Astrocyte (in vitro differentiated cells and primary cell): Measurements from ENCODE around the gene PINK1. TPM values are rescaled to one million over a fixed set of nuclear protein-coding genes. Genes with fewer than 3 reads are reported as not detected.

Experiments
- DNase-seq: peaks from one replicate; pipeline ENCODE4 v3.0.0-alpha.2; 2010; ENCODE audit warnings: low read depth
- FAIRE-seq: peaks from 2 replicates; lab custom pipeline; 2011; peaks lifted over from hg19 to GRCh38; lab: Jason Lieb, UNC
- H2AFZ ChIP-seq: 2 replicates; pipeline ENCODE4 v1.6.0; 2012; ENCODE audit warnings: low read depth, low read length, inconsistent platforms
- H3K27ac ChIP-seq: 2 replicates; pipeline ENCODE4 v1.5.1; 2011; ENCODE audit warnings: low read depth, low read length, inconsistent platforms
- H3K27me3 ChIP-seq: 2 replicates; pipeline ENCODE4 v1.6.0; 2011; ENCODE audit warnings: low read length, inconsistent platforms; ENCODE audit not compliant: insufficient read depth
- H3K36me3 ChIP-seq: 2 replicates; pipeline ENCODE4 v1.5.1; 2011; ENCODE audit warnings: low read length, inconsistent platforms; ENCODE audit not compliant: insufficient read depth
- H3K4me1 ChIP-seq: 2 replicates; pipeline ENCODE4 v1.5.1; 2011; ENCODE audit warnings: low read length, inconsistent platforms; ENCODE audit not compliant: insufficient read depth
- H3K4me2 ChIP-seq: 2 replicates; pipeline ENCODE4 v1.6.0; 2012; ENCODE audit warnings: low read length, inconsistent platforms
- H3K4me3 ChIP-seq: 2 replicates; pipeline ENCODE4 v1.5.1; 2011; ENCODE audit warnings: low read depth, mild to moderate bottlenecking, low read length, inconsistent platforms; ENCODE audit not compliant: insufficient read depth
- H3K79me2 ChIP-seq: 2 replicates; pipeline ENCODE4 v1.6.0; 2012; ENCODE audit warnings: mild to moderate bottlenecking, low read length, inconsistent platforms; ENCODE audit not compliant: insufficient read depth
- H3K9ac ChIP-seq: 2 replicates; pipeline ENCODE4 v1.6.0; 2012; ENCODE audit warnings: mild to moderate bottlenecking, low read length, inconsistent platforms
- H3K9me3 ChIP-seq: 2 replicates; pipeline ENCODE4 v1.5.1; 2012; ENCODE audit warnings: low read depth, mild to moderate bottlenecking, low read length, inconsistent platforms; ENCODE audit not compliant: insufficient read depth
- H4K20me1 ChIP-seq: 2 replicates; pipeline ENCODE4 v1.6.0; 2012; ENCODE audit warnings: low read length, inconsistent platforms; ENCODE audit not compliant: insufficient read depth
- H3K27ac Mint-ChIP-seq: one replicate; pipeline ENCODE4 v1.8.0; 2021; ENCODE audit warnings: mild to moderate bottlenecking, mixed read lengths; ENCODE audit not compliant: unreplicated experiment
- H3K27me3 Mint-ChIP-seq: one replicate; pipeline ENCODE4 v1.8.0; 2021; ENCODE audit warnings: low read depth, mixed read lengths; ENCODE audit not compliant: unreplicated experiment
- H3K36me3 Mint-ChIP-seq: one replicate; pipeline ENCODE4 v1.8.0; 2021; ENCODE audit warnings: low read depth, mixed read lengths; ENCODE audit not compliant: unreplicated experiment
- H3K4me1 Mint-ChIP-seq: one replicate; pipeline ENCODE4 v1.8.0; 2021; ENCODE audit warnings: low read depth, mixed read lengths; ENCODE audit not compliant: unreplicated experiment
- H3K4me3 Mint-ChIP-seq: one replicate; pipeline ENCODE4 v1.8.0; 2021; ENCODE audit warnings: mild to moderate bottlenecking, moderate library complexity, mixed read lengths; ENCODE audit not compliant: unreplicated experiment
- H3K9me3 Mint-ChIP-seq: one replicate; pipeline ENCODE4 v1.8.0; 2021; ENCODE audit warnings: mild to moderate bottlenecking, mixed read lengths; ENCODE audit not compliant: unreplicated experiment
- CTCF ChIP-seq: IDR thresholded peaks from 2 replicates; pipeline ENCODE4 v1.5.1; 2011; ENCODE audit warnings: low read depth, mild to moderate bottlenecking, inconsistent platforms, low read length, moderate library complexity; ENCODE audit not compliant: insufficient read depth
- EZH2 ChIP-seq: IDR thresholded peaks from 2 replicates; pipeline ENCODE4 v1.6.1; 2012; ENCODE audit warnings: mild to moderate bottlenecking, low read length, inconsistent platforms; ENCODE audit not compliant: insufficient read depth
- total RNA-seq: library from RNA; stranded (reverse); gene quantifications from 2 replicates; pipeline ENCODE4 v1.2.1, GENCODE V29; 2021

Gene PINK1
- total RNA-seq, 1 donor from 2014 or later = 25.6 TPM

- Histone ChIP-seq H2AFZ (no peak overlapping the region), H3K4me2 (peak overlapping the region; percentile 96), H3K79me2 (peaks cover 9% of the 10 kb centered on the region), H3K27me3 (peaks cover 2% of the 10 kb centered on the region), H3K9ac (peak overlapping the region; percentile 87), H3K27ac (no peak overlapping the region), H3K4me3 (peak overlapping the region; percentile 86), H3K36me3 (peaks cover 4% of the 10 kb centered on the region), H3K4me1 (peaks cover 9% of the 10 kb centered on the region), H4K20me1 (peaks cover 21% of the 10 kb centered on the region), H3K9me3 (no peaks in the 10 kb centered on the region)
- H3K4me3 Mint-ChIP-seq = peak overlapping the region; percentile 87
- H3K27me3 Mint-ChIP-seq = no peaks in the 10 kb centered on the region
- DNase-seq (peak; percentile 30), FAIRE-seq (no peak)
- peaks cover 16% of the 10 kb centered on the region for H3K36me3 Mint-ChIP-seq
- no peak overlapping the region for H3K27ac Mint-ChIP-seq
- TF ChIP-seq EZH2 = no peak
- TF ChIP-seq CTCF = no peak
- no peaks in the 10 kb centered on the region for H3K9me3 Mint-ChIP-seq
- H3K4me1 Mint-ChIP-seq = no peaks in the 10 kb centered on the region
Measured at GRCh38 chr1:20634594-20635084, 1.4 kb downstream of the PINK1 start.

- Mint-ChIP-seq H3K9me3 (no peaks in the 10 kb centered on the region), H3K27ac (no peak overlapping the region), H3K27me3 (no peaks in the 10 kb centered on the region), H3K4me3 (no peak overlapping the region), H3K36me3 (peaks cover 20% of the 10 kb centered on the region), H3K4me1 (no peaks in the 10 kb centered on the region)
- Histone ChIP-seq H4K20me1 (peaks cover 21% of the 10 kb centered on the region), H3K27me3 (no peaks in the 10 kb centered on the region), H3K79me2 (peaks cover 9% of the 10 kb centered on the region), H3K9ac (no peak overlapping the region), H3K9me3 (no peaks in the 10 kb centered on the region), H2AFZ (no peak overlapping the region), H3K27ac (no peak overlapping the region), H3K4me3 (no peak overlapping the region), H3K36me3 (peaks cover 4% of the 10 kb centered on the region), H3K4me2 (no peak overlapping the region), H3K4me1 (peaks cover 9% of the 10 kb centered on the region)
- FAIRE-seq (no peak), DNase-seq (no peak)
- TF ChIP-seq CTCF (no peak), EZH2 (no peak)
Measured at GRCh38 chr1:20636785-20637347, 3.6 kb downstream of the PINK1 start.

GRCh38 chr1:20640183-20640597, 6.9 kb downstream of the PINK1 start:
- H3K79me2 ChIP-seq = peaks cover 3% of the 10 kb centered on the region
- H3K4me3 ChIP-seq = no peak overlapping the region
- no peak for DNase-seq
- TF ChIP-seq CTCF (peak; percentile 78), EZH2 (no peak)
- no peak for FAIRE-seq
- no peaks in the 10 kb centered on the region for H3K9me3 ChIP-seq
- H2AFZ ChIP-seq = no peak overlapping the region
- Mint-ChIP-seq H3K4me1 (no peaks in the 10 kb centered on the region), H3K27ac (no peak overlapping the region), H3K36me3 (peaks cover 27% of the 10 kb centered on the region), H3K9me3 (no peaks in the 10 kb centered on the region), H3K4me3 (no peak overlapping the region), H3K27me3 (no peaks in the 10 kb centered on the region)
- H3K27me3 ChIP-seq = no peaks in the 10 kb centered on the region
- no peak overlapping the region for H3K27ac ChIP-seq
- peaks cover 9% of the 10 kb centered on the region for H3K36me3 ChIP-seq
- no peak overlapping the region for H3K9ac ChIP-seq
- H3K4me1 ChIP-seq = no peaks in the 10 kb centered on the region
- H4K20me1 ChIP-seq = peaks cover 13% of the 10 kb centered on the region
- no peak overlapping the region for H3K4me2 ChIP-seq
